Chondrocyte (in vitro differentiated cells): ENCODE measurements around the gene SLC52A3. TPM values are rescaled to one million over a fixed set of nuclear protein-coding genes. Genes with fewer than 3 reads are reported as not detected.
"Not testable (repeated sequence)": the region's sequence is repeated elsewhere in the genome, so short reads cannot be mapped to it uniquely, and the experiment has no call there.

Experiments used
- DNase-seq: peaks from one replicate; pipeline ENCODE4 v3.0.0; 2021; ENCODE audit warnings: mixed read lengths, low spot score
- H3K27ac Mint-ChIP-seq: one replicate; pipeline ENCODE4 v1.8.0; 2021; ENCODE audit warnings: mild to moderate bottlenecking, moderate library complexity, mixed read lengths; ENCODE audit not compliant: unreplicated experiment
- H3K27me3 Mint-ChIP-seq: 2 replicates; pipeline ENCODE4 v1.8.0; 2021; ENCODE audit warnings: low read depth, mixed read lengths
- H3K36me3 Mint-ChIP-seq: 2 replicates; pipeline ENCODE4 v1.8.0; 2021; ENCODE audit warnings: low read depth, mixed read lengths
- H3K4me1 Mint-ChIP-seq: 2 replicates; pipeline ENCODE4 v1.8.0; 2021; ENCODE audit warnings: low read depth, mild to moderate bottlenecking, mixed read lengths
- H3K4me3 Mint-ChIP-seq: one replicate; pipeline ENCODE4 v1.8.0; 2021; ENCODE audit warnings: mild to moderate bottlenecking, moderate library complexity, mixed read lengths; ENCODE audit not compliant: unreplicated experiment
- H3K9me3 Mint-ChIP-seq: 2 replicates; pipeline ENCODE4 v1.8.0; 2021; ENCODE audit warnings: low read depth, mixed read lengths
- CTCF ChIP-seq: fragments of 200-600 bp; sonication (generic); IDR thresholded peaks from 2 replicates; pipeline ENCODE4 v1.5.0; 2021; ENCODE audit warnings: antibody characterized with exemption, mild to moderate bottlenecking, moderate library complexity
- long read RNA-seq: library from polyadenylated mRNA; stranded (forward); transcript quantifications from one replicate; pipeline ENCODE4 v2.0.0, GENCODE V29; 2021
- total RNA-seq: library from RNA; stranded (reverse); gene quantifications from 3 replicates; pipeline ENCODE4 v1.2.1, GENCODE V29; 2021

SLC52A3 gene
- not detected in 3 replicates for total RNA-seq
- long read RNA-seq, result 0 reads

- DNase-seq, result no peak
- no peaks in the 10 kb centered on the region for H3K9me3 Mint-ChIP-seq
- no peaks in the 10 kb centered on the region for H3K36me3 Mint-ChIP-seq
- TF ChIP-seq CTCF, result no peak
- H3K4me3 Mint-ChIP-seq, result no peak within 1 kb of the TSS
- peaks cover 13% of the 10 kb centered on the region for H3K27me3 Mint-ChIP-seq
- no peak within 1 kb of the TSS for H3K27ac Mint-ChIP-seq
- peaks cover 6% of the 10 kb centered on the region for H3K4me1 Mint-ChIP-seq
These were observed at the start of gene SLC52A3 for GRCh38 chr20:768426-768978. Gene SLC52A3 (minus strand): TSS chr20:768500. CDS start chr20:765774, 2,726 bp downstream.

DNA sequence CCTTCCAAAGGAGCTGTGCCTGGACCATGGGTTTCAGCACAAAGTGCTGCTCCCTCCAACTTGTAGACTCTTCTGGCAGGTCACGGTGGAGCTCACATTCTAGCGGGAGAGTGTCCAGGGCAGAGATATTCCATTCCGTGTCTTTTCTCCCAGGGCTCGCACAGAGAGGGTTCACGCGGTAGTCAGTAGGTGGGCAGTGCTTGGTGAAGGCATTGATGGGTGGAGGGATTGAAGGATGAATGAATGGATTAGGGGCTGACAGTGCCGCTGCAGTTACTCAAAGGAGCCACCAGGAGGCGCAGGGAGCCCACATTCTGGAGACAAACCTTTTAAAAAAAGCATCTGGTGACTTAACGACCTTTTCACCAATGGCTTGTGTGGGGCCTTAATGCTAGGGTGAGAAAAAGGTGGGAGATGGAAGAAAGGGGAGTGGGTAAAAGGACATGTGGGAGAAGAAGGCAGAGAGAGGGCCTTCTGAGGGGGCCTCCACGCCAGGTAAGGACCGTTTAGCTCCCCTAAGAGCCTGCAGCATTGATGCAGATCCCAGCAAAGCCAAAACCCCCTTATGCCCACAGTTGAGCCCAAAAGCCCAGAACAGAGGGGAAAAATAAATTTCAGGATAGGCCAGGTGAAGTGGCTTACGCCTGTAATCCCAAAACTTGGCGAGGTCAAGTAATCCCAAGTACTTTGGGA, 47.8 kb upstream of the SLC52A3 start:
- Mint-ChIP-seq H3K4me3 (no peak overlapping the region), H3K4me1 (no peaks in the 10 kb centered on the region), H3K27ac (no peak overlapping the region), H3K27me3 (peaks cover 30% of the 10 kb centered on the region), H3K9me3 (no peaks in the 10 kb centered on the region), H3K36me3 (no peaks in the 10 kb centered on the region)
- peak; percentile 99 for TF ChIP-seq CTCF
- no peak for DNase-seq

DNA sequence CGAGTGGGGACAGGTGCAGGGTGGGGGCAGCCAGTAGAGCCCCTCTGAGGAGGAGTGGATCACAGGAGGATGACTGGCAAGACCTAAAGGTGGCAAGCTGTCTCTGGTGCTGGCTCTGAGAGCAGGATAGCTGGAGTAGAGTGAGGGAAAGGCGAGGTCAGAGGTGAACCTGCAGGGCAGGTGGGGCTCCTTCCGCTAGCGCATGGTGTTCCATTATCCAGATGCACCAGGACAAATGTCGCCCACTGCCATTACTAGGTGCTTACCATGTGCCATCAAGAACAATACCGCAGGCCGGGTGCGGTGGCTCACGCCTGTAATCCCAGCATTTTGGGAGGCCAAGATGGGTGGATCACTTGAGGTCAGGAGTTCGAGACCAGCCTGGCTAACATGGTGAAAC, 46.9 kb upstream of the SLC52A3 start:
- Mint-ChIP-seq H3K4me1 (no peaks in the 10 kb centered on the region), H3K36me3 (no peaks in the 10 kb centered on the region), H3K9me3 (no peaks in the 10 kb centered on the region), H3K27me3 (peaks cover 28% of the 10 kb centered on the region), H3K4me3 (no peak overlapping the region), H3K27ac (no peak overlapping the region)
- no peak for TF ChIP-seq CTCF
- no peak for DNase-seq

GRCh38 chr20:813390-813789, 45.1 kb upstream of the SLC52A3 start:
- H3K36me3 Mint-ChIP-seq, result no peaks in the 10 kb centered on the region
- H3K27me3 Mint-ChIP-seq, result peaks cover 36% of the 10 kb centered on the region
- no peak for DNase-seq
- H3K9me3 Mint-ChIP-seq, result no peaks in the 10 kb centered on the region
- no peak overlapping the region for H3K4me3 Mint-ChIP-seq
- H3K27ac Mint-ChIP-seq, result no peak overlapping the region
- no peak for TF ChIP-seq CTCF
- H3K4me1 Mint-ChIP-seq, result no peaks in the 10 kb centered on the region

DNA sequence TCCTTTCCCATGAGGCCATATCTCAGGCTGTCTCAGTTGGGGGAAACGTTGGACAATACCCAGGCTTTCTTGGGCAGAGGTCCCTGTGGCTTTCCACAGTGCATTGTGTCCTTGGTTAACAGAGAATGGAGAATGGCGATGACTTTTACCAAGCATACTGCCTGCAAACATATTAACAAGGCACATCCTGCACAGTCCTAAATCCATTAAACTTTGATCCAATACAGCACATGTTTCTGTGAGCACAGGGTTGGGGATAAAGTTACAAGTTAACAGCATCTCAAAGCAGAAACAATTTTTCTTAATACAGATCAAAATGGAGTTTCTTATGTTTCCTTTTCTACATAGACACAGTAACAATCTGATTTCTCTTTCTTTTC, 44.1 kb upstream of the SLC52A3 start:
- H3K4me3 Mint-ChIP-seq, H3K9me3 Mint-ChIP-seq, H3K27ac Mint-ChIP-seq, DNase-seq, H3K4me1 Mint-ChIP-seq, H3K36me3 Mint-ChIP-seq: not testable (repeated sequence)
- peaks cover 36% of the 10 kb centered on the region for H3K27me3 Mint-ChIP-seq

GRCh38 chr20:811776-812434, 43.6 kb upstream of the SLC52A3 start:
- not testable (repeated sequence) for DNase-seq, H3K4me1 Mint-ChIP-seq, H3K4me3 Mint-ChIP-seq, H3K36me3 Mint-ChIP-seq, H3K27ac Mint-ChIP-seq, H3K9me3 Mint-ChIP-seq
- H3K27me3 Mint-ChIP-seq, result peaks cover 36% of the 10 kb centered on the region
